Measurements from ENCODE around the gene GPR17.

GPR17 gene

DNA sequence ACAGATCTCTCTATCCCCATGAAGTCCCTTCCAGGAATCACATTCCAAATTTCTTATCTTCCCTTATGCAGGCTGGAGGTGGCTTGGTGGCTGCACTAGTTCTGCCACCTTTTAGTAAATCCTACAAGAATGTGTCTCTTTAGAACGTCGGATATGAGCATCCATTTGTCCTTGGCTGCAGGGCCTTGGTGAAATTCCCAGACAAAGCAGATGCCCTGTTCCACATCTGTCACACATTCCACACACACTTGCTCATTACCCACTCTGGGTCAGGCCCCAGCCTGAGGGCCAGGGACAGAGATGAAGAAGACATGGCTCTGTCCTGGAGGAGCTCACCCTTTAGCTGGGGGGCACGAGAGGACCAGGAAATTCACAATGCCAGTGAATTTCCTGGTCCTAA, 31.2 kb upstream of the GPR17 start:
- DNase-seq: no peak

- DNase-seq: no peak
Observed at GRCh38 chr2:127615511-127616166, 30.3 kb upstream of the GPR17 start.

DNA sequence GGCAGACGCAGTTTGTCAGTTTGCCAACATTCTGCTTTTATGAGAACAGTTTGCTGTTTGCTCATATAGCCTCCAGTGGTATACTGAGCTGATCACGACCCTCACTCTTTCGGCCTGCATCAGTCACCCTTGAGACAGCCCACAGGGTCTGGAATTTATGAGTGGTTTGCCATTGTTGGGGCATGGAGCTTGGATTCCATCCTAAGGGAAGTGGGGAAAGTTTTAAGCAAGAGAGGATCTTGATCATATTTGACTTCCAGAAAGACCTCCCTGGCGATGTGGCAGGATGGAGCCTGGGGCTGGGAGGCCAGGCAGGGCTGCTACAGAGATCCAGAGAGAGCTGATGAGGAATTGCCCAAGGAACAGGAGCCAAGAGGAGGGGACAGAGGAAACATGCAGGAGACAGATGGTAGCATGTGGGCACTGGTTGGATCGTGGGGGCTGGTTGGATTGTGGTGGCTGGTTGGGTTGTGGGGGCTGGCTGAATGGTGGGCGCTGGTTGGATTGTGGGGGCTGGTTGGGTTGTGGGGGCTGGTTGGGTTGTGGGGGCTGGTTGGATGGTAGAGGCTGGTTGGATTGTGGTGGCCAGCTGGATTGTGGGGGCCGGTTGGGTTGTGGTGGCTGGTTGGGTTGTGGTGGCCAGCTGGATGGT, 27.3 kb upstream of the GPR17 start:
- no peak for DNase-seq

DNA sequence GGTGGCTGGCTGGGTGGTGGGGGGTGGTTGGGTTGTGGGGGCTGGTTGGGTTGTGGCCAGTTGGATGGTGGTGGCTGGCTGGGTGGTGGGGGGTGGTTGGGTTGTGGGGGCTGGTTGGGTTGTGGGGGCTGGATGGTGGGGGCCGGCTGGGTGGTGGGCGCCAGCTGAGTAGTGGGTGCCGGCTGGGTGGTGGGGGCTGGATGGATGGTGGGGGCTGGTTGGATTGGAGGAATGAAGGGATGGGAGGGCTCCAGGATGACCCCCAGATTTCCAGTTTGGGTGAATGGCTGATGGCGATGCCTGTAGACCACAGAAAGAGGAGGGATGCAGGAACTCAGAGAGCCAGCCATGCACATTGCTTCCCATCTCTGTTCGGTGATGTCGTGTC, 26.8 kb upstream of the GPR17 start:
- DNase-seq: no peak

- no peak for DNase-seq
Observed at GRCh38 chr2:127619877-127620705, 25.9 kb upstream of the GPR17 start.

DNA sequence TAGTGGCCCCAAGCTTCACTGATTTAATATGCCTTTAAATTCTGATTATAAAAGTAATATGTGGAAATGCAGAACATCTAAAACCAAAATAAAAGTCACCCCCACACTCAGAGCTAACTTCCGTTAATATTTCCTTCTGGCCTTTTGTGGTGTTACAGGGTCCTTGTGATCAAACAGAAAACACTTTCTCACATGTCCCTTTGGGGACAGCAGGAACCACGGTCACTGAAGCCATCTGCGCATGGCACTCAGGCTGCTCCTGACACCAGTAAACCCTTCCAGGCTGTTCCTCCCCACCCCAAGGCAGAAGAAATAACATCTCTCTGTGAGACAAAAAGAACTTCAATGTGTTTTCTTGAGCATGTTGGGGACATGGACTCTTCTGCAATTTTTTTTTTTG, 25.1 kb upstream of the GPR17 start:
- no peak for DNase-seq

DNA sequence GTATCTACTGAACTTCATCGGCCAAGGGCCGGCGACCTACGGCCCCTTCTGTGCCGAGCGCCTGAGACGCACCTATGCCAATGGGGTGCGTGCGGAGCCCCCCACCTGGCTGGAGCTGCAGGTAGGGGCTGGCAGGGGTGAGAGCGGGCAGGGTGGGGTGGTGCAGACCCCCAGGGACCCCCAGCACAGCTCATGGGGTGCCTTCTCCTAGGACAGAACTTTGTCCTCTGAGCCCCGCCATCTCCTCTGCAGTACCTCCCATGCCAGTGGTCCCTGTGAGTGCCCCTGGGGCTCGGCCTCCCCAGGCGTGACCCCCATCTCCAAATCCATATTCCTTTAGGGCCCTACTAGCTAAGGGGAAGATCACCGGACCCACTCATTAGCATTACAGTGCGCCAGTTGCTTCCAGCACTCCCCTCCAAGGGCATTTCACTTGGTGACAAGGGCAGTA, 23.9 kb upstream of the GPR17 start:
- DNase-seq: no peak

DNA sequence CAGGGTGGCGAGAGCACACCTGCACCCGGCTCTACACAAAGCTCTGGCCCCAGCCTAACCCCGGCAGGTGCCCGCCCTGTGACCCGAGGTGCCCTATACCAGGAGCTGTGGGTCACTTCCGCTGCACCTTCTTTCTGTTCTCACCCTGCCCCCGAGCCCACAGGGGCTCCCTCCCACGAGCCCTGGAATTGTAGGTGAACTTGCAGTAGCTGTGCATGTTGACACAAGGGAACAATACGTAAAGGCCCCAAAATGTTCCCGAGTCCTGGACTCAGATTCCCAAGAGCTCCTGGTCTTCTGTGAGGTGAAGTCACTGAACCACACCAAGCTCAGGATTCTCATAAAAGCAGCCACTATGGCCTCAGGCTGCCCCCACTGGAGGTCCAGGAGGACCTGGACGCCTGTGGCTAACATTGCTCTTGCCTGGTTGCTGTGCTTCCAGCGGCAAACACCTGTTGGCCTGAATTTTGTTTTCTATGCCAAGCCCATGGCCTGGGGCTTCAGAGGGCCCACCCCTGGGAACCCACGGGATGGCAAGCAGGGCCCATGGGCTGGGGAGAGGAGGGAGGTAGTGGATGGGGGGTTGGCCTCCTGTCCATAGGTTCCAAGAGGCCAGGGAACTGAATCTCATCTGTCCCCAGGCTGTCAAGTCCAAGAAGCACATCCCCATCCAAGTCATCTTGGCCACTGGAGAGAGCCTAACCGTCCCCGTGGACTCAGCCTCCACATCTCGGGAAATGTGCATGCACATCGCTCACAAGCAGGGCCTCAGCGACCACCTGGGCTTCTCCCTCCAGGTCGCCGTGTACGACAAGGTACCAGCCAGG, 23.2 kb upstream of the GPR17 start:
- DNase-seq: no peak

DNA sequence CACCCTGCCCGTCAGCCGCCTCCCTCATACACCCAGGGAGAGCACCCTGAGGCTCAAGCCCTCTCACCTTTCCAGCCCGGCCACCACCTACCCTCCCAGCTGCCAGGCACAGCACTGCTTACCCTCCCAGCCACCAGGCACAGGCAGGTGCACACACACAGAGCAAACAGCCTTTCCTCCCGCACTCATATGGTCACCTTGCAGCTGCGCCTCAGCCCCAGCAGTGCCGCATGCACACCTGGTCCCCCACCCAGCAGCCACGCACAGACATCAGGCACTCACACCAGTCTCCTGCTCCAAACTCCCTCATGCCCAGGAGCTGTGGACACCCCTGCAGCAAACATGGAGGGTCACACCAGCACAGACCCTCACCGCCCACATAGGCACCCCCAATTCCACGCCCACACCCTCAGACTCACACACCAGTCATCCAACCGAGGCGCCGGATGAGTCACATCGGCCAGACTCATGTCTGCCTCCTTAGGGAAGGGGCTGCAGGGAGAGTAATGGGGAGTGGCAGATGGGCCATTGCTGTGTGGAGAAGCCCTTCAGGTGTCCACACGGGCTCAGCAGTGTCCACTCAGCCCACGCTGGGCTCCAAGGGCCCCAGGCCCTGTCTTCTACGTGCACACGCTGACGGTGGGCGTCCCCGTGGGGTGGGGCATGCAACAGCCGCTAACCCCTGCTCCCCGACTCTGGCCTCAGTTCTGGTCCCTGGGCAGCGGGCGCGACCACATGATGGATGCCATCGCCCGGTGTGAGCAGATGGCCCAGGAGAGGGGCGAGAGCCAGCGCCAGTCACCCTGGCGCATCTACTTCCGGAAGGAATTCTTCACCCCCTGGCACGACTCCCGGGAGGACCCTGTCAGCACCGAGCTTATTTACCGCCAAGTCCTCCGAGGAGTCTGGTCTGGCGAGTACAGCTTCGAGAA, 22.3 kb upstream of the GPR17 start:
- no peak for DNase-seq

DNA sequence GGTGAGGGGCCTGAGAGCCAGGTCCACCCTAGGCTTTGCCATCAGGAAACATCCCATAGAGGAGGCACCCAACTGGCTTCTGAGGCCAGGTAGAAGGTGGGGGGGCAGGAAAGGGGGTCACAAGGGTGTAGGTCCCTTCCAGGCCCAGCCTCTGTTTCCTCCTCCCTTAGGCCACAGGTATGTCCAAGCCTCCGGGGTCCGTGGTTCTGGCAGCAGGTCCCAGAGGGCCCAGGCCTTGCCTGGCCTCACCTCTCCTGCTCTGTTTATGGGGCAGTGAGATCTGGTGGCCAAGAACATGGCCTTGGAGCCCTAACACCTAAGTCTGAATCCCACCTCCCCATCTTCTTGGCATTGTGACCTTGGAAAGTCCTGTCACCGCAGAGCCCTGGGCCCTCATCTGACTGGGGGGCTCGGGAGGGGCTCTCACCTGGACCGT, 21.6 kb upstream of the GPR17 start:
- no peak for DNase-seq

DNA sequence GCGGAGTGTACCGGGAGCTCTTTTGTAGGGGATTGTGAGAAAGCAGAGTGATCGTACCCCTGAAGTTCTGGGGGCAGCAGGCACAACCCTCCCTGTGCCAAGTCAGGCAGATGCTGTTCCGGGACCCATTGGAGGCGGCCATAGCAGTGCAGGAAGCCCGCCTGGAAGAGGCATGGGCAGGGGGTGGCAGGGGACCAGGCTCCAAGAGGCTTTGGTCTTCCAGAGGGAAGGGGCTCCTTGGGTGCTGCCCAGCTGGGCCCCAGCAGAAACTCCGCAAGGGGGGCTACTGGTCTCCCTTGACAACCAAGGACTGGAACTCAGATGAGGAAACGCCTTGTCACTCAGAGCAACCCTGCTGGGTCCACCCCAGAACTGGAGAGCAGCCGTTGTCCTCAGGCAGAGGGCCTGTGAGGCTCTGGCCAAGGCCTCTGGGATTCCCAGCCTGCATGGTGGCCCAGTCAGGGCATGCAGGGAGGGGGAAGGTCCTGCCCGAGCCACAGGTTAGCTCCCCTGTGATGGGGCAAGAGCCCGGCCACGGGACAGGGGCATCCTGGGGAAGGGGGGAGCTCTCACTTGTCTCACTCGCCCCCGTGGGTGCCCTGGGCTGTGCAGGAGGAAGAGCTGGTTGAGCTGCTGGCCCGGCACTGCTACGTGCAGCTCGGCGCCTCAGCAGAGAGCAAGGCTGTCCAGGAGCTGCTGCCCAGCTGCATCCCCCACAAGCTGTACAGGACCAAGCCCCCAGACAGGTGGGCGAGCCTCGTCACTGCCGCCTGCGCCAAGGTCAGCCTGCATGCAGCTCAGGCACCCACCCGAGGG, 21.0 kb upstream of the GPR17 start:
- DNase-seq: no peak

GRCh38 chr2:127625572-127625951, 20.4 kb upstream of the GPR17 start:
- no peak for DNase-seq

DNA sequence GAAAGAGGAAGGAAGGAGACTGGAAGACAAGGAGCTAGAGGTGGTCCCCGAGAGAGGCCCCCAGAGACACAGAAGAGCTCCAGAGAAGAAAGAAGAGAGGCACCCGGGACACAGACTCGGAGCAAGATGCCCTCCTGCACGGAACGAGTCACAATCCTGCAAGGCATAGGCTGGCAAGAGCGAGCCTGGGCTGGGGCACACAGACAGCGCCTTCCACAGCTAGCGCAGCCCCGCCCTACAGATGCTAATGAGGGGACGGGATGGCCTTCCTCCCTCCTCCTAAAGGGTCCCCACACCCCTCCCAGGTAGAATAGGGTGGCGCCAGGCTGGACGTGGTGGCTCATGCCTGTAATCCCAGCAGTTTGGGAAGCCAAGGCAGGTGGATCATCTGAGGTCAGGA, 19.8 kb upstream of the GPR17 start:
- DNase-seq: no peak

GRCh38 chr2:127626917-127627739, 18.8 kb upstream of the GPR17 start:
- DNase-seq: no peak

DNA sequence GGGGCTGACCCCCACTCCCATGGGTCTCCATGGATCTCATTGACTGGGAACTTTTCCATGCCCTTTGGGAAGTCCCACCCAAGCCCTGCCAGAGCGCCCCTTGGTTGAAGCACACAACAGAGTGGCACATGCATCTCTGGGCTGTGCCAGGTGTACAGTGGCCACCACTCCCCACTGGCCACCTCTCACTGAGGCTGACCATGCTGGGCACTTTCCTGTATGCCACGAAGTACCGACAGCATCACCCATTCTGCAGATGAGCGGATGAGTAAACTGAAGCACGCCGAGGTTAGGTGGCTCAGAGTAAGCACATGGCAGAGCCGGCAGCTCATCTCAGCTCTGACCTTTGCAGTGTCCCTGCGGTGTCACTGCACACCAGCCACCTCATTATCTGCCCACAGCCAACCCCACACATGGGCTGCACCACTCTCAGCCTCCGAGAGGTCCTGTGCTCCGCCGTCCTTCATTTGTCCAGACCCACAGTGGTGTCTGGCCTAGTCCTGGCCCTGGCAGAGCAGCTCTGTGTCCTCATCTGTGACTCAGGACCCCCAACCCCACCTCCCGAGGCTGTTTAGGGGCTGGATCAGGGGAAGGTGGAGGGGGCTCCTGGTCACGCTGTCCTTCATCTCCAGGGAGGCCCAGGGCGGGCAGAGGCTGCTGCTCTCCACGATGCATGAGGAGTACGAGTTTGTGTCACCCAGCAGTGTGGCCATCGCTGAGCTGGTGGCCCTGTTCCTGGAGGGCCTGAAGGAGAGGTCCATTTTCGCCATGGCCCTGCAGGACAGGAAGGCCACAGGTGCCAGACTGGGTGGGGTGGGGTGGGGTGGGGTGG, 18.0 kb upstream of the GPR17 start:
- no peak for DNase-seq

DNA sequence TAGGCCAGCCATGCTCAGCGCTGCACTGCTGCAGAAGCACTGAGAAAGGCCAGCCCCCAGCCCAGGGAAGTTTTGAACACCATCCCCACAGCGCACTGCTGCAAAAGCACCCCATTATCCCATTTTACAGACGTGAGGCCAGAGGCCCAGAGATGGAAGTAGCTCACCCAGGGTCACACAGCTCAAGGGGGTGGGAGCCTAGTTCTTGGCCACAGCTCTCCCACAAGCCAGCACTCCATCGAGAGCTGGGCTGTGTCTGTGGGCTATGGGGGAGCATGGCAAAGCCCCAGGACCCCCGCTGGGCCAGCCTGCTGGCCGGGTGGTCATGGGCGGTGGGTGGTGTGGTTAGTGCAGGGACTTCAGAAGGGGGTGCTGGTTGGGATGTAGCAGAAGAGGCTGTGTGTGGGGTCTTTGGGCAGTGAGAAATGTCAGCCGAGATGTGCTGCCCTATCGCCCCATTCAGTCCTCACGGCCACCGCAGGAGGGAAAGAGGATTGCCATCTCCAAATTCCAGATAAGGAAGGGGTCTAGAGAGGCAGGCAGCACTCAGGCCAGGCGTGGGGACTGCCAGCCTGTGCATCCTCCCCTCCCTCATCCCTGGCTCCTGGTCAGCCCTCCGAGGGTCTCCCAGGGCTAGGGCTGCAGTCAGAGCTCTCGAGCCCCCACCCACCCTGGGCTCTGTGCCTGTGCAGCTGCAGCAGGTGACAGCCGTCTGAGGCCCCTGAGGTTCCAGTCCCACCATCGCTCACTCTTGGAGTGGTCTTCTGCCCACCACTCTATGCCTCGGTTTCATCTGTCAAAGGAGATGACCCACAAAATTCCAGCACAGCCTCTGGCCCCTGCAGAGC, 17.0 kb upstream of the GPR17 start:
- no peak for DNase-seq

- DNase-seq: no peak
Observed at GRCh38 chr2:127629637-127630036, 16.3 kb upstream of the GPR17 start.
